ENCODE measurements around the gene INTS6. TPM values are rescaled to one million over a fixed set of nuclear protein-coding genes. Genes with fewer than 3 reads are reported as not detected.

The INTS6 gene
- total RNA-seq, 4 donors from 2014 or later: 25.1 to 42.2 (median 31.8) TPM

GRCh38 chr13:51370116-51370515, 82.7 kb downstream of the INTS6 start:
- intact Hi-C loops (cut with DNase I): no loop called here
- DNase-seq: no peak
- no peaks in the 10 kb centered on the region for H3K9me3 ChIP-seq
- no peak for TF ChIP-seq CTCF (IDR thresholded peaks at IDR 0.05)
- no peak for TF ChIP-seq POLR2A (IDR thresholded peaks at IDR 0.05)
- H3K4me3 ChIP-seq: no peak overlapping the region
- H3K36me3 ChIP-seq: peaks cover 17 to 99% (median 20%) of the 10 kb centered on the region in 3 donors
- 90 to 93% methylated on average over 2 of the region's 2 CpGs for WGBS, 2 donors
- H3K27ac ChIP-seq: no peak overlapping the region
- H3K27me3 ChIP-seq: no peaks in the 10 kb centered on the region
- H3K4me1 ChIP-seq: no peaks in the 10 kb centered on the region

GRCh38 chr13:51364404-51365008, 88.3 kb downstream of the INTS6 start:
- WGBS, 2 donors: 72 to 75% methylated on average over 3 of the region's 3 CpGs
- Histone ChIP-seq H3K27ac (no peak overlapping the region), H3K9me3 (no peaks in the 10 kb centered on the region), H3K4me3 (no peak overlapping the region), H3K27me3 (no peaks in the 10 kb centered on the region), H3K36me3 (peaks cover 10 to 86% (median 19%) of the 10 kb centered on the region in 3 donors), H3K4me1 (no peaks in the 10 kb centered on the region)
- DNase-seq: no peak
- intact Hi-C loops (cut with DNase I): no loop called here
- TF ChIP-seq CTCF (IDR thresholded peaks at IDR 0.05) (no peak), POLR2A (IDR thresholded peaks at IDR 0.05) (no peak)

- Histone ChIP-seq H3K4me3 (no peak overlapping the region), H3K27ac (no peak overlapping the region), H3K27me3 (no peaks in the 10 kb centered on the region), H3K36me3 (peaks cover 5 to 78% (median 12%) of the 10 kb centered on the region in 3 donors), H3K9me3 (no peaks in the 10 kb centered on the region), H3K4me1 (no peaks in the 10 kb centered on the region)
- intact Hi-C loops (cut with DNase I): no loop called here
- TF ChIP-seq POLR2A (IDR thresholded peaks at IDR 0.05): no peak
- TF ChIP-seq CTCF (IDR thresholded peaks at IDR 0.05): no peak
- no peak for DNase-seq
Measured at GRCh38 chr13:51363625-51364024, 89.2 kb downstream of the INTS6 start.

- intact Hi-C loops (cut with DNase I): no loop called here
- Histone ChIP-seq H3K27me3 (no peaks in the 10 kb centered on the region), H3K4me1 (no peaks in the 10 kb centered on the region), H3K36me3 (peaks cover 0 to 53% (median 9%) of the 10 kb centered on the region in 3 donors), H3K9me3 (no peaks in the 10 kb centered on the region), H3K27ac (no peak overlapping the region), H3K4me3 (no peak overlapping the region)
- DNase-seq: no peak
- no peak for TF ChIP-seq CTCF (IDR thresholded peaks at IDR 0.05)
- TF ChIP-seq POLR2A (IDR thresholded peaks at IDR 0.05): no peak
Measured at GRCh38 chr13:51361106-51361505, 91.7 kb downstream of the INTS6 start.

- intact Hi-C loops (cut with DNase I): no loop called here
- no peaks in the 10 kb centered on the region for H3K9me3 ChIP-seq
- no peak overlapping the region for H3K27ac ChIP-seq
- H3K4me1 ChIP-seq: no peaks in the 10 kb centered on the region
- WGBS, 2 donors: 87 to 90% methylated on average over 1 of the region's 1 CpG
- no peak for TF ChIP-seq POLR2A (IDR thresholded peaks at IDR 0.05)
- no peak for TF ChIP-seq CTCF (IDR thresholded peaks at IDR 0.05)
- no peaks in the 10 kb centered on the region for H3K27me3 ChIP-seq
- no peak for DNase-seq
- H3K36me3 ChIP-seq: peaks cover 0 to 47% (median 9%) of the 10 kb centered on the region in 3 donors
- no peak overlapping the region for H3K4me3 ChIP-seq
Measured at GRCh38 chr13:51360489-51360888, 92.3 kb downstream of the INTS6 start.
